Hematopoietic multipotent progenitor cell treated with erythropoietin and hydrocortisone succinate and interleukin-3 and kit ligand, for 6 days (in vitro differentiated cells): ENCODE data around the gene KCNQ1OT1.

Experiments used
- DNase-seq: peaks from one replicate; pipeline ENCODE4 v3.0.0-alpha.2; 2015

Gene KCNQ1OT1

GRCh38 chr11:2579315-2580060 lies 120.3 kb downstream of the KCNQ1OT1 start:
- DNase-seq: no peak

DNA sequence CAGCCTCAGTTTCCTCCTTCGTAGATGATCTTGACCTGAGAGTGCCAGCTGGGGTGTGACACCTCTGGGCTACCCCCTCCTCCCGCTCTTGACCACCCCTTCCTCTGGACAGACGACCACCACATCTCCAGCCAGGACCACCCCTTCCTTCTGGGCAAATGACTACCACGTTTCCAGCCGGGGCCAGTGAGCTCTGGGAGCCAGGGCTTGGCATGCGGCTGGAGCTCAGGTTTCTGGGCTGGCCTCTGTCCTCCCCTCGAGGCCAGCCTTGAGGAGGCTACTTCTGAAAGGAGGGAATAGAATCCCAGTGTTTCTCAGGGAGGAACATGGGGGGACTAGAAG lies 120.9 kb downstream of the KCNQ1OT1 start:
- no peak for DNase-seq

DNA sequence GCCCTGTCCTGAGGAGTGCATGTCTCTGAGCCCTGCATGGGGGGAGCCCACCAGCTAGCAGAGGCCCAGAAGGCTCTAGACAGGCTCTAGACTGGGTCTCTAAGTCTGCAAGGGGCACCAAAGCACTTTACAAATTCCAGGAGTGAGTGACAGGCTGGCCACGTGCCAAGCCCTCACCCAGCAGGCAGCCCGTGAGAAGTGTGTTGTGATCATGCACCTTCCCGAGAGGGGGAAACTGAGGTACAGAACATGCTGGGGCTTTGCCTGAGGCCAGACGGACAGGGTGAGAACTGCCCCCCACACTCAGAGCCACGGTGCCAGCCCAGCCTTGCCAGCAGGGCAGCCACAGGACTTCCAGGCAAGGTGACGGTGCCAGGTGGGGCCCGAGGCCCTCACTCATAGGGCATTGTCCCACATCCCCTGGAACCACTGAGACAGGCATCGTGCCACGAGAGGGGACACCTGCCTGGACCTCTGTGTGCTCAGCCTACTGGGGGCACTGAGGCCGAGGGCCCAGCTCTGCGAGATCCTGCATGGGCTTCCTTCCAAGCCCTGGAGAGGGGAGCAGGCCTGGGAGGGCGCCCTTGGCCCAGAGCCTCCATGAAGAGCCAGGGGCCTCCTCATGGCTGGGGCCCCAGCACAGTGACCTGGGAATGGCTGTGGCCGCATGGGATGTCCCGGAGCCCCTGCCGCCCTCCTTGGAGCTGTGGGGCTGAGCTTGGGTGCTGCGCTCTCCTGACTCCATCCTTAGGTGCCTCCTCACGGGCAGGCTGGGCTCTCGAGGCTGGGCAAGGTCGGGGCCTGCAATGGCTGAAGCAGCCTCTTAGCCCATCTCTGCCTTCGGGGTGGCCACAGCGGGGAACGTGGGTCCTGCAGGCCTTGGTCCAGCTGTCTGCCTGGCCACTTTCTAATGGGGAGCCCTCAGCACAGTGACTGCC lies 121.5 kb downstream of the KCNQ1OT1 start:
- no peak for DNase-seq

GRCh38 chr11:2577031-2577990 lies 122.5 kb downstream of the KCNQ1OT1 start:
- DNase-seq: no peak

GRCh38 chr11:2576549-2576948 lies 123.2 kb downstream of the KCNQ1OT1 start:
- no peak for DNase-seq

- DNase-seq: no peak
These were observed 123.7 kb downstream of the KCNQ1OT1 start for GRCh38 chr11:2576111-2576510.

- no peak for DNase-seq
These were observed 124.2 kb downstream of the KCNQ1OT1 start for GRCh38 chr11:2575591-2576051.

- DNase-seq: no peak
These were observed 125.0 kb downstream of the KCNQ1OT1 start for GRCh38 chr11:2574553-2575535.

- DNase-seq: no peak
These were observed 125.7 kb downstream of the KCNQ1OT1 start for GRCh38 chr11:2574043-2574552.

- DNase-seq: no peak
These were observed 126.4 kb downstream of the KCNQ1OT1 start for GRCh38 chr11:2573240-2574042.

- DNase-seq: no peak
These were observed 127.1 kb downstream of the KCNQ1OT1 start for GRCh38 chr11:2572491-2573239.

DNA sequence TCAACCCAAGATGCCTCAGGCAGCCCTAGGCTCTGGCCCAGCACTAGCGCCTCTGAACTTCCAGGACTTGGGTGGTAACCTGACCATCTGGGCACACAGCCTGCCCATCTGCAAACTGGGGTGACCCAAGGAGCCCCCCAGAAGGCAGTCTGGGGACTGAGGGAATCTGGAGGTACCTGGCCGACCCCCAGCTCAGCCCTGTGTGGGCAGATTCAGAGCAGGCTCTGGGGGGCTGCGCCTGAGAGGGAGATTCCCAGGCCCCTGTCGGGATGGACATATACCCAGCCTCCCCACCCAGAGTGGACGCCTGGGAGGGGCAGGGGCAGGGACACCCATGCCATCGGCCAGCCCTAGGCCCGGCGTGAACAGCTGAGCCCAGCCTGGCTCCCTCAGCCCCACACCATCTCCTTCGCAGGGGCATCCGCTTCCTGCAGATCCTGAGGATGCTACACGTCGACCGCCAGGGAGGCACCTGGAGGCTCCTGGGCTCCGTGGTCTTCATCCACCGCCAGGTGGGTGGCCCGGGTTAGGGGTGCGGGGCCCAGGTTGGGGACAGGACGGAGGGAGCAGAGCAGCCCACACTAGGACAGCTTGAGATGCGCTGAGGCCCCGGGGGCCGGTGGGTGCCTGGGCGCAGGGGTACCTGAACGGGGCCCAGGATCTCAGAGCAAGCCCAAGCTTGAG lies 128.1 kb downstream of the KCNQ1OT1 start:
- no peak for DNase-seq

GRCh38 chr11:2570841-2571597 lies 128.8 kb downstream of the KCNQ1OT1 start:
- no peak for DNase-seq

DNA sequence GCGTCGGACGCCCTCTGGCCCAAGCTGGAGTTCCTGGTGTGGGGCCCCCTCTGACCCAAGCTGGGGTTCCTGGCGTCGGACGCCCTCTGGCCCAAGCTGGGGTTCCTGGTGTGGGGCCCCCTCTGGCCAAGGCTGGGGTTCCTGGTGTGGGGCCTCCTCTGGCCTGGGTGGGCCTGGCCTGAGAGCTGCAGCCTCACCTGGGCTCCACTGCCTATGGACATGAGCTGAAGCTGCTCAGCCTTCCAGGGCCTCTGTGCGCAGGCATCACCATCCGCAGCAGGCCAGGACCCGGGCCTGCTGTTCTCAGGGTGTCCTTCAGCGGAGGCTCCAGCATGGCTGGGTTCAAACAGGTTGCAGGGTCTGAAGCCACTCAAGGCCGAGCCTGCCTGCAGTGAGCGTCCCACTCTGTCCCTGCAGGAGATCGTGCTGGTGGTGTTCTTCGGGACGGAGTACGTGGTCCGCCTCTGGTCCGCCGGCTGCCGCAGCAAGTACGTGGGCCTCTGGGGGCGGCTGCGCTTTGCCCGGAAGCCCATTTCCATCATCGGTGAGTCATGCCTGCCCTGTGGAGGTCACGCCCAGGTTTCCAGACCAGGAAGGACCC lies 129.5 kb downstream of the KCNQ1OT1 start:
- no peak for DNase-seq

DNA sequence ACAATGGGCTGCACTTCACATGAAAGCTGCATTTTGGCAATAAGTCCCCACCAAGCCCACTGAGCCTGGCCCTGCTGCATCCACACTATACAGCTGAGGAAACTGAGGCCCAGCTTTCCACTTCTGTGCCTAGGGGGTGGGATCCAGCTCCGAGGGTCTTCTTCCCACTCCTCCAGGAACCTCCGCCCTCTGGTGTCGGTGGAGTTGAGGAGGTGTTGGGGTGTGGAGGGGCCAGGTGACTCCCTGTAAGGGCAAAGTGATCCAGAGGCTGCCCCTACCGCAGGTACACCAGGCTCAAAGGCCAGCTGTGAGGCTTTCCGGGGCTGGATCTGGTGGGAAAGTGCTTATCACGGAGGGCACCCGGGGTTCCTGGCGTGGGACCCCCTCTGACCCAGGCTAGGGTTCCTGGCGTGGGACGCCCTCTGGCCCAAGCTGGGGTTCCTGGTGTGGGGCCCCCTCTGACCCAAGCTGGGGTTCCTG lies 130.0 kb downstream of the KCNQ1OT1 start:
- no peak for DNase-seq

- no peak for DNase-seq
These were observed 130.5 kb downstream of the KCNQ1OT1 start for GRCh38 chr11:2569321-2569721.

GRCh38 chr11:2567026-2567671 lies 132.6 kb downstream of the KCNQ1OT1 start:
- no peak for DNase-seq
